GM18498 (cell line): ENCODE data around the gene ALKBH7.

Experiments used
- ATAC-seq: cut with Tn5 transposase; IDR thresholded peaks from one replicate; pipeline ENCODE4 v1.9.1; 2021; ENCODE audit warnings: mild to moderate bottlenecking, moderate library complexity; ENCODE audit not compliant: unreplicated experiment

Gene ALKBH7

DNA sequence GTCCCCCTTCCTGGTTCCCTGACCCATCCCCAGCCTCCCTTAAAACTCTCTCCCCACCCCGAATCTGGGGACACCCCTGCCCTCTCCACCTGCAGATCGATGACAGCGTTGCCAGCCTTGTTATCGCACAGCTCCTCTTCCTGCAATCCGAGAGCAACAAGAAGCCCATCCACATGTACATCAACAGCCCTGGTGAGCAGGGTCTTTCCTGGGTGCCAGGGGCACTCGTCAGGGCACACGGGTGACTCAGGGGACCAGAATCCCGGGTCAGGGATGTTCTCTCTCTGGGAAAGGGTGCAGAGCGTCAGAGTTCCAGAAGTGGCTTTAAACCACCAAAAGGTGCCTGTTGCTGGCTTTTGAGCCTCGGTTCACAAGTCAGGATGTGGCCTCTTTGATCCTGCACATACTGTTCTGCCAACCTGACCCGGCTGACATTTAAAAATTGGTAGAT, 10.2 kb upstream of the ALKBH7 start:
- ATAC-seq, result no peak

- no peak for ATAC-seq
These were observed 8.2 kb upstream of the ALKBH7 start for GRCh38 chr19:6364353-6364752.

DNA sequence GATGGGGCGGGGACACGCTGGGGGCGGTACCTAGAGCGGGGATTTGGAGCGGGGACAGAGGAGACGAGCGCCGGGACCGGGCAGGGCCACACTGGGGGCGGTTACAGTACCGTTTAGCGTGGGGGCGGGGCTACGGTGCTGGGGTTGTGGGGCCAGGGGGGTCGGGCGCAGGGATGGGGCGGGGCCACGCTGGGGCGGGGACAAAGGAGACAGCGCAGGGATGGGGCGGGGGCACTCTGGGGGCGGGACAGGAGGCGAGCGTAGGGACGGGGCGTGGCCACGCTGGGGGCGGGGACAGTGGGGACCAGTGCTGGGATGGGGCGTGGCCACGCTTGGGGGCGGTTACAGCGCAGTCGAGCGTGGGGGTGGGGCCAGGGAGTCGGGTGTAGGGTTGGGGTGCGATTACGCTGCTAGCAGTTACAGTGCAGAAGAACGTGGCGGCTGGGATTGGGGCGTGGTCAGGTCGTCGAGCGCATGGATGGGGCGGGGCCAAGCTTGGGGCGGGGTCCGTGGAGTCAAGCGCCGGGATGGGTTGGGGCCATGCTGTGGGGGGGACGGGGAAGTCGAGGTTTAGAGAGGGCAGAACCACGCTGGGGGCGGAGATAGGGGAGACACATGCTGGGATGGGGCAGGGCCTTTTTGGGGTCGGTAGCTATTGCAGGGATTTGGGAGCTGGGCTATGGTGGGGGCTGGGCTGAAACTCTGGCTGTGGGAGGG, 660 bp downstream of the ALKBH7 start:
- ATAC-seq, result peak; percentile 56

- ATAC-seq, result no peak
These were observed 1.2 kb downstream of the ALKBH7 start for GRCh38 chr19:6373813-6374108.

DNA sequence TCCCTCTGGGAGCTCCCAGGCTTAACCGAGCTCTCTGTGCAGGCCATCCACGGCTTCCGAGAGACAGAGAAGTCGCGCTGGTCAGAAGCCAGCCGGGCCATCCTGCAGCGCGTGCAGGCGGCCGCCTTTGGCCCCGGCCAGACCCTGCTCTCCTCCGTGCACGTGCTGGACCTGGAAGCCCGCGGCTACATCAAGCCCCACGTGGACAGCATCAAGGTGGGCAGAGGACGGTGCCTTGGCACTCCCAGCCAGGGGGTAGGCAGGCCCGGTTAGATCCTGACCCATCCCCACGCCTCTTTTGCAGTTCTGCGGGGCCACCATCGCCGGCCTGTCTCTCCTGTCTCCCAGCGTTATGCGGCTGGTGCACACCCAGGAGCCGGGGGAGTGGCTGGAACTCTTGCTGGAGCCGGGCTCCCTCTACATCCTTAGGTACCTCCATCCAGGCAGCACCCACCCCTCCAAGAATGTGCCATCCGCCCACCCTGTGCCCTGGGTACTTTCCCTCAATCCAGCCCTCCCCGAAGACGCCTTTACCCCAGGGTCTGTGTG, 1.6 kb downstream of the ALKBH7 start:
- ATAC-seq, result no peak

DNA sequence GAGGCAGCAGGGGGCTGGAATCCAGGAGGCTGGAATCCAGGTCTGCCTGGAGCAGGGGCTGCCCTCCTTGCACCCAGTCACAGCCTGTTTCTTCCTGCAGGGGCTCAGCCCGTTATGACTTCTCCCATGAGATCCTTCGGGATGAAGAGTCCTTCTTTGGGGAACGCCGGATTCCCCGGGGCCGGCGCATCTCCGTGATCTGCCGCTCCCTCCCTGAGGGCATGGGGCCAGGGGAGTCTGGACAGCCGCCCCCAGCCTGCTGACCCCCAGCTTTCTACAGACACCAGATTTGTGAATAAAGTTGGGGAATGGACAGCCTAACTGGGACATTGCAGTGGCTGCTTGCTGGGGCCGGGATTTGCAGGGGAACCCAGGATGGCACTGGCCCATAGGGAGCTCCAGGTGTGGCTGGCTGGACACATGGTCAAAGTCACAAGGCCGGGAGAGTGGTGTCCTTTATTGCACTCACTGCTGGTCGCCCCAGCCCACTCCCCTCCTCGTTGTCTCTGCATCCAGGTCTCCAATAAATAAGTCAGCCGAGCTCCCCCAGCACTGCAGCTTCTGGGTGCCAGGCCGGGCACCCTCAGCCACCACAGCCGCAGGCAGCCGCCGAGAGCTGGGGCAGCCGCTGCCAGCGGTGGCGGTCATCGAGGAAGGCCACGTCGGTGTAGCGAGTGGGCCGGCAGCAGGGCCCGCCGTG, 2.3 kb downstream of the ALKBH7 start:
- no peak for ATAC-seq

DNA sequence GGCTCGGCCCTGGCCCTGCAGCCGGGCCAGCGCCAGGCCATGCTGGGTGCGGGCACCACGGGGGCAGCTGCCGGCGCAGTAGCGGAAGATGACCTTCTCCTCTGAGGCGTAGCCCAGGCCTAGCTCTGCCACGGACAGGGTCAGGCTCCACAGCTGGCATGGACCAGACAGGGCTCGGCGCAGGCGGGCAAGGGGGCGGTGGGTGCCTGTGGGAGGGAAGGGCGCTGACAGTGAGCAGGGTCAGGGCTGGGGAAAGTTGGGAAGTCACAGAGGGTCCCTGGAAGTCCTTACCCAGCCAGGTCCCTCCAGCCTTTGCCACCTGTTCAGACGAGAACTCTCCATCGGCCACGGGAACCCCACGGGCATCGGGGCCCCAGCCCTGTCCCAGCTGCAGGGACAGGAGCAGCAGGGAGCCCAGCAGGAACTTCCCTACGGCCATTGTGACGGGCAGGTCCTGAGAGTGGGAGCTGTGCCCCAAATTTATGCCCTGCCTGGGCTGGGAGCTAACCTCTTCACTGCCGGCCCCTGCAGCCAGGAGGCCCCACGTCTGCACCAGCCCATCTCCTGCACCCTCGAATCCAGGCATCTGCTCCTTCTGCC, 2.9 kb downstream of the ALKBH7 start, which contains the start of gene PSPN:
Gene PSPN, minus strand, starts transcription at position 523 of the 600 bp plus-strand sequence. Its CDS starts 84 bp downstream, at position 439.
- ATAC-seq, result no peak

DNA sequence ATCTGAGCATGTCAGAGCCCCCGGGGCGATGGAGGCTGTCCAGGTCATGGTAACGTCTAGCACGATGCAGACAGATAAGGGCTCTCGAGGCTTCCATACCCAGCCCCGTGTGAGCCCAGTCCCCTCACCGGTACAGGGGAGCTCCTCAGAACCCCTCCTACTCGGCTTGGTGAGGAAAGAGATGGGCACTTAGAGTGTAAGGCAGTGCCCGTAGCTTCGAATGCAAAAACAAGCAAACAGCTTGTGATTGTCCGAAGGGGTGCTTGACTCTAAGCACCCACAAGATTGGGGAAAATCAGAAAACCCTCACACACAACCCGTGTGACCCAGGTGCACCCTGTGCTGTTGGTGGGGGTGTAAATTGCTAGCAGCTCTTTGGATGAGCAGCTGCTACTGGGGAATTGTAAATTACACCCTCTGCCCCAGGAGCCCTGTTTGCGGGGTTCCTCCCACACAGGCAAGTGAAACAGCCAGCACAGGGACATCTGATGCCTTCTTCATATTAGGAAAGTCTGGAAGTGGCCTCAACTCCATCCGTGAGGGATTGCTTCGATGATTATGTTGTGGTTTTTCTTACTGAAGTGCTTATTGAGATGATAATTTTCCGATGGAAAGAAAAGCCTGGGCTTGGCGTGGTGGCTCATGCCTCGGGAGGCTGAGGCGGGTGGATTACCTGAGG, 4.1 kb downstream of the ALKBH7 start:
- no peak for ATAC-seq

- ATAC-seq, result no peak
These were observed 5.4 kb downstream of the ALKBH7 start for GRCh38 chr19:6378041-6378440.

DNA sequence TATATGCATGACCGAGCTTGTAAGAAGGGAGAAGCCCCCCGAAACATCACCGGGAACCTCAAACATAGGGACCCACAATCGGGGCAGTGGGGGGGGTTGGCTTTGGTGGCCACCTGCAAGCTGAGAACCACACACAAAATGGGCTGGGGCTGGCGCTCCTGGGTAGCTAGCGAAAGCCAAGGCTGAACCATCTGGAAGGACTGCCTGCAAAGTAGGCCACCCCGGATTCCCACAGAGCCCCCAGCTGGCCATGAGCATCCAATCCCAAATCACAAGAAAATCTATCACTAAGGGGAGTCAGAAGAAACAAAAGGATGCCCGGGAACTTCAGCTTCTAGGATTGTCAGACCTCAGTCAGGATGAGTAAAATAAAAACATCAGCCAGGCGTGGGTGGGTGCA, 5.9 kb downstream of the ALKBH7 start:
- no peak for ATAC-seq

GRCh38 chr19:6379744-6380143, 7.2 kb downstream of the ALKBH7 start:
- no peak for ATAC-seq

- no peak for ATAC-seq
These were observed 8.6 kb downstream of the ALKBH7 start for GRCh38 chr19:6381030-6381750.

DNA sequence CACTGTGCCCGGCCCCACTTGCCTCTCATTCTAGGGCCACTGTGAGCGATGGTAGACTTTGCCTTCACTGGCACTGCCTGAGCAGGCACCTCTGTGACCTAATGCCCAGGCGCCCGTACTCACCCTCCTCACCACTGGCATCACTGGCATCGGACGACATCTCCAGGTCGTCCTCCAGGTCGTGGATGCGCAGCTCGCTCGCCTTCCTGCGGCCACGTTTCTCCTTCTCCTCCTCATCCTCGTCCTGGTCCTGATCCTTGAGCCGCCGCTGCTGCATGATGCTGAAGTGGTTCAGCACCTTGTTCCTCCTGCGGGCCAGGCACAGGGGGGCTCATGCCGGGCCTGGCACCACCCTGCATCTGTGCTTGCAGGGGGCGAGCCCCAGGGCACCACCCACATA, 10.6 kb downstream of the ALKBH7 start:
- ATAC-seq, result no peak

GRCh38 chr19:6384381-6384780, 11.8 kb downstream of the ALKBH7 start:
- no peak for ATAC-seq

DNA sequence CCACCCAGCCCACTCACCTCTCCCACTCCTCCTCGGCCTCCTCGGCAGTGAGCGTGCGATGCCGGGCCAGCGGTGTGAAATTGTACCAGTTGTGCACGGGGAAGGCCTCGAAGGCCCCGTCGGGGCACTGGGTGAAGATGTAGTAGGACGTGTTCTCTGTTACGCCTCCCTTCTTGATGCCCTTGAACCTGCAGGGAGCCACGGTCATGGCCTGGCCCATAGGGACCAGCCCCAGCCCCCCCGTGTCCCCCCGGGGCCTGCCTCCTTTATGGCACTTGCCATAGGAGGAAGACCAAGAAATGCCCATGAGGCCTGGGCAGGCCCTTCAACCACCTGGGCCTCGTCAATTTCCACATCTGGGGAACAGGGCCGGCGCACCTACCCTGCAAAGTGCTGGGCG, 14.8 kb downstream of the ALKBH7 start:
- no peak for ATAC-seq

GRCh38 chr19:6392221-6393073, 19.9 kb downstream of the ALKBH7 start:
- no peak for ATAC-seq

- ATAC-seq, result peak; percentile 86
These were observed 20.7 kb downstream of the ALKBH7 start, which contains the start of gene GTF2F1 for GRCh38 chr19:6393074-6393982. Gene GTF2F1 (minus strand): TSS chr19:6393164. CDS start chr19:6392995, 169 bp downstream.

DNA sequence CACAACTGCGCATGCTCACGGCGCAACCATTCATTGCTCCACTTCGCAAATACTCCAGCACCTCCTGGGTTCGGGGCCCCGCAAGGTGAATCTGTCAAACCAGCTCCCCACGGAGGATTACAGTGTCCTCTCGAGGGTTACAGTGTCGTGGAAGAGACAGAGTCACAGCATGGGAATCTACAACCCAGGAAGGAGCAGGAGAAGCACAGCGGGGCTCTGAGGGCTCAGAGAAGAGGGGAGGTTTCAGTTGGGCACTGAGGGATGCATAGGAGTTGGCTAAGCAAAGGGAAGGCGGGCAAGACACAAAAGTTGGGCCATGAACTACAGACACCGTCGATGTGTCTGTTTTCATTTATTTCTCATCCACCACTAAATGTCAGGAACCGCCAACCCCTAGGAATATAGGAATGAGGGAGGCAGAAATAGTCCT, 21.4 kb downstream of the ALKBH7 start:
- no peak for ATAC-seq

DNA sequence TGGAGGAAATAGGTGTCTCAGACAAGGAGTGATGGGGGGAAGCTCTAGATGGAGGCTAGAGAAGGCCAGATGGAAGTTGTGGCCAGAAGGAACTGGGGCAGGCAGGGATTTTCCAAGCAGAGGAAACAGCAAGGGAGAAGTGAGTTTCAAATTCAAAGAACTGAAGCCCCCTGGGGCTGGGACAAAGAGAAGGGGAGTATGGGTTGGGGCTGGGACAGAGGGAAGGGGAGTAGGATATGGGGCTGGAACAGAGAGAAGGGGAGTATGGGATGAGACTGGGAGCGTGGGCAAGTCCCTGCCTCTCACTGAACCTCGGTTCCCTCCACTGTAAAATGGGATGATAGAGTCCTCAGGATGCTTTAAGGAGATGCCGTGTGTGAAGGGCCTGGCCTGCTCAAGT, 22.2 kb downstream of the ALKBH7 start:
- ATAC-seq, result no peak
